ENCODE data around the gene PUS1. TPM values are rescaled to one million over a fixed set of nuclear protein-coding genes. Genes with fewer than 3 reads are reported as not detected.

Gene PUS1
- total and polyA plus RNA-seq, 2 of the 4 experiments (the other 2 are of a cell fraction) = 14.0 to 36.7 TPM

DNA sequence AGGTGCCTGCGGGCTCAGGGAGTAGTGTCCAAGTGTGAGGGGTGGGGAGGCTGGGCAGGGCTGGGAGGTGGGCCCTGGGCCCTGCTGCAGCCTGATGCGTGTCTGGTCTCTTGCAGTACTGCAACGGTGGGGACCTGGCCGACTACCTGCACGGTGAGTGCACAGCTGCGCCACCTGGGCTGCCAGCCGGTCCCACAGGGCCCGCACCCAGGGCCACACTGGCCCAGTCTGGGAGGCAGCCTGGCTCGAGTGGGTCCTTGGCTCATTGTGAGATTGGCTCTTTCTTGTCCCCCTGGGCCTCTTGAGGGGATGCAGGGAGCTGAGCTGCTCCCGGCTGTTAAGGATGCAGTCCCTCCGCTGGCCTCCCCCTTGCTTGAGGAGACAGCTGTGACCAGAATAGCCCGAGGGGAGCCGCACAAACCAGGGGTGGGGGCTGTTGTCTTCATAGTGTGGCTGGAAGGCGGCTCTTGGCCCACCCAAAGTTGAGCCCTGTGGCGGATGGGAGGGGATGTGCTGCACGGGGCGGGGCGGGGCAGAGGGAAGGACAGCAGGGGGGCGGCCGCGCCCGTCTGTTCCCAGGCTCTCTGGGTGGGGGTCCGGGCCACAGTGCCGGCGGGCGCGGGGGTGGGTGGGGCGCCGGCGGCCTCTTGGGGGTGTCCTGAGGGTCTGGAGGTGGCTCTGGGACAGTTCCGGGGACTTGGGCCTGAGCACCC, 21.5 kb upstream of the PUS1 start:
- Histone ChIP-seq H3K27me3 (ENCODE audit: control insufficient read depth, insufficient read depth, low read length) (no peaks in the 10 kb centered on the region), H3K79me1 (ENCODE audit: low read depth in 1 of 2, low read length in 2 of 2) (peaks cover 11 to 38% of the 10 kb centered on the region in 2 experiments; a peak in 3 of 4 replicates), H2BK120ac (ENCODE audit: low read depth, low read length) (no peak overlapping the region), H3K27ac (ENCODE audit: insufficient read depth, low read length) (no peak overlapping the region), H2AFZ (replicated peaks; ENCODE audit: low read length, poor library complexity) (no peak overlapping the region), H2AK5ac (ENCODE audit: low read depth, low read length) (no peak overlapping the region), H4K91ac (ENCODE audit: insufficient read depth, low read depth, low read length) (no peak overlapping the region), H3K4me2 (ENCODE audit: low read depth, low read length) (no peak overlapping the region), H3K9me1 (ENCODE audit: insufficient read depth, low read length) (0 out of 2 replicates have a peak, but pooled peaks cover 3% of the 10 kb centered on the region), H4K8ac (ENCODE audit: low read depth in 2 of 2, low read length in 2 of 2) (no peak overlapping the region), H3K36me3 (ENCODE audit: control insufficient read depth, insufficient read depth, low read length) (peaks cover 48% of the 10 kb centered on the region), H3K4me1 (ENCODE audit: control insufficient read depth, insufficient read depth, low read length) (peaks cover 5% of the 10 kb centered on the region), H2BK15ac (ENCODE audit: low read depth, low read length) (no peak overlapping the region), H3K4me3 (ENCODE audit: insufficient read depth, low read depth, low read length) (no peak overlapping the region), H3K18ac (ENCODE audit: low read depth, low read length) (no peak overlapping the region), H2BK20ac (ENCODE audit: low read depth, low read length) (no peak overlapping the region), H3K23ac (ENCODE audit: low read depth, low read length) (no peak overlapping the region), H3K9me3 (ENCODE audit: control insufficient read depth, insufficient read depth, low read length) (no peaks in the 10 kb centered on the region), H3K56ac (ENCODE audit: extremely low read depth, insufficient read depth, low read length) (no peak overlapping the region; the same call in 1 of the 2 replicates), H2BK5ac (ENCODE audit: low read depth, low read length, poor library complexity, severe bottlenecking) (no peak overlapping the region), H4K5ac (ENCODE audit: low read depth, low read length) (no peak overlapping the region), H3K14ac (replicated peaks; ENCODE audit: low read depth, low read length) (no peak overlapping the region), H3K9ac (ENCODE audit: low read depth, low read length) (no peak overlapping the region), H2AK9ac (replicated peaks; ENCODE audit: low read depth, low read length, poor library complexity) (no peak overlapping the region), H3K4ac (ENCODE audit: low read depth, low read length) (no peak overlapping the region), H4K20me1 (ENCODE audit: insufficient read depth, low read length) (peaks cover 47% of the 10 kb centered on the region)
- dilution Hi-C loops (cut with HindIII; ENCODE audit: low sequenced_read_pairs, unreplicated experiment) (no loop called here), in situ Hi-C loops (cut with MboI; ENCODE audit: low sequenced_read_pairs) (no loop called here), intact Hi-C loops (cut with micrococcal nuclease) (no loop called here)
- DNase-seq = no peak
- ChIA-PET POLR2A (ENCODE audit: unreplicated experiment) (no interaction called here), CTCF (no interaction called here)
- TF ChIP-seq MXI1 (IDR thresholded peaks at IDR 0.05; ENCODE audit: borderline replicate concordance, low read depth, low read length) (no peak), NFE2L2 (IDR thresholded peaks at IDR 0.05; ENCODE audit: low read depth, low read length) (no peak), RAD21 (IDR thresholded peaks at IDR 0.05; ENCODE audit: low read length) (no peak)
- no peak for ATAC-seq (ENCODE audit: low read depth)
- BruUV-seq (replicated peaks) = no TSS peak
- WGBS, 2 experiments (ENCODE audit: extremely low coverage in 2 of 2, insufficient read length in 1 of 2) = 98% methylated on average over 8 of the region's 31 CpGs; no CpG with 5 or more reads in 1 of the 2 experiments

Data from IMR-90 (cell line).